ENCODE results near the gene SMS.

SMS gene

DNA sequence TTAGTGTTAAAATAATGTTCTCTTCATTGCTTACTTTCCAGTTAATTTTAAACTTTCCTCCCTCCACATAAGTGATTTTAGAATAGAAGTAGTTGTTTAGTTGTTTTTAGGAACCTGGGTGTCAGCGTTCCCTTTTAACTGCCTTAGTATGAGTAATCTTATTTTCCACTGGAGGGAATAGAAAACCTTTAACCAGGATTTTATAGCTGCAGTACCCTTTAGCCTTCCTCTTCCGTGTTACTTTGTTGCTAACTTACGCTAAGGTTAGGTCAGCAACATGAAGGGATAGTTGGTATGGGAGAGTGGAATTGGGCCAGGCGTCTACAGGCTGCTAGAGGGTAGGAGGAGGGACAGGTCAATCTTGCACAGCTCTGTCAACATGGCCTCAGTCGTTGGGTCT lies 31.5 kb downstream of the SMS start:
- no peak overlapping the region for H2AFZ ChIP-seq (ENCODE audit: low read depth, low read length, severe bottlenecking)
- H3K9me2 ChIP-seq (replicated peaks; ENCODE audit: insufficient read depth, low read length) = no peaks in the 10 kb centered on the region
- H3K27me3 ChIP-seq (ENCODE audit: low read length) = no peaks in the 10 kb centered on the region
- no peaks in the 10 kb centered on the region for H3K9me3 ChIP-seq (ENCODE audit: insufficient read depth, low read length)
- no peak overlapping the region for H3K27ac ChIP-seq (ENCODE audit: low read depth, low read length)
- H3K4me2 ChIP-seq (ENCODE audit: low read depth, low read length, poor library complexity, severe bottlenecking) = no peak overlapping the region
- H3K36me3 ChIP-seq (ENCODE audit: low read length) = no peaks in the 10 kb centered on the region
- no peaks in the 10 kb centered on the region for H3F3A ChIP-seq (ENCODE audit: insufficient read depth)
- no peaks in the 10 kb centered on the region for H3K79me2 ChIP-seq (ENCODE audit: insufficient read depth, low read length)
- no peak overlapping the region for H3K4me3 ChIP-seq (ENCODE audit: insufficient read depth, low read length, poor library complexity, severe bottlenecking)
- TF ChIP-seq, protein P1, sequence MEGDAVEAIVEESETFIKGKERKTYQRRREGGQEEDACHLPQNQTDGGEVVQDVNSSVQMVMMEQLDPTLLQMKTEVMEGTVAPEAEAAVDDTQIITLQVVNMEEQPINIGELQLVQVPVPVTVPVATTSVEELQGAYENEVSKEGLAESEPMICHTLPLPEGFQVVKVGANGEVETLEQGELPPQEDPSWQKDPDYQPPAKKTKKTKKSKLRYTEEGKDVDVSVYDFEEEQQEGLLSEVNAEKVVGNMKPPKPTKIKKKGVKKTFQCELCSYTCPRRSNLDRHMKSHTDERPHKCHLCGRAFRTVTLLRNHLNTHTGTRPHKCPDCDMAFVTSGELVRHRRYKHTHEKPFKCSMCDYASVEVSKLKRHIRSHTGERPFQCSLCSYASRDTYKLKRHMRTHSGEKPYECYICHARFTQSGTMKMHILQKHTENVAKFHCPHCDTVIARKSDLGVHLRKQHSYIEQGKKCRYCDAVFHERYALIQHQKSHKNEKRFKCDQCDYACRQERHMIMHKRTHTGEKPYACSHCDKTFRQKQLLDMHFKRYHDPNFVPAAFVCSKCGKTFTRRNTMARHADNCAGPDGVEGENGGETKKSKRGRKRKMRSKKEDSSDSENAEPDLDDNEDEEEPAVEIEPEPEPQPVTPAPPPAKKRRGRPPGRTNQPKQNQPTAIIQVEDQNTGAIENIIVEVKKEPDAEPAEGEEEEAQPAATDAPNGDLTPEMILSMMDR (IDR thresholded peaks at IDR 0.05; ENCODE audit: insufficient read depth, low read length, poor library complexity, severe bottlenecking) = no peak
- TF ChIP-seq EZH2phosphoT487 (conservative IDR thresholded peaks at IDR 0.05; ENCODE audit: low read length) = no peak
- H3K9ac ChIP-seq (ENCODE audit: low read length) = no peak overlapping the region
- H4K20me1 ChIP-seq (ENCODE audit: low read depth, low read length) = no peaks in the 10 kb centered on the region

DNA sequence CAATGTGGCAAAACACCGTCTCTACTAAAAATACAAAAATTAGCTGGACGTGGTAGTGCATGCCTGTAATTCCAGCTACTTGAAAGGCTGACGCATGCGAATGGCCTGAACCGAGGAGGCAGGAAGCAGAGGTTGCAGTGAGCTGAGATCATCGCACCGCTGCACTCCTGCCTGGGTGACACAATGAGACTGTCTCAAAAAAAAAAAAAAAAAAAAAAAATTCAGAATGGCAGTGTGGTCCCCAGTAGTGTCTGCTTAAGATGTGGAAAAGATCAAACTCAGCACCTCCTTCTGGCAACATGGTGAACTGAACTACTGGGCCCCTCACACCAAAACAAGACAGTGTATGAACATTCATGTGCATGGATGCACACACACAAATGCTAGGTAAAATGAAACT lies 32.2 kb downstream of the SMS start:
- H3K9me2 ChIP-seq (replicated peaks; ENCODE audit: insufficient read depth, low read length) = no peaks in the 10 kb centered on the region
- no peak overlapping the region for H2AFZ ChIP-seq (ENCODE audit: low read depth, low read length, severe bottlenecking)
- H3K27me3 ChIP-seq (ENCODE audit: low read length) = no peaks in the 10 kb centered on the region
- H3K4me2 ChIP-seq (ENCODE audit: low read depth, low read length, poor library complexity, severe bottlenecking) = no peak overlapping the region
- no peaks in the 10 kb centered on the region for H3K9me3 ChIP-seq (ENCODE audit: insufficient read depth, low read length)
- H3K9ac ChIP-seq (ENCODE audit: low read length) = no peak overlapping the region
- H3F3A ChIP-seq (ENCODE audit: insufficient read depth) = no peaks in the 10 kb centered on the region
- no peak overlapping the region for H3K27ac ChIP-seq (ENCODE audit: low read depth, low read length)
- H4K20me1 ChIP-seq (ENCODE audit: low read depth, low read length) = no peaks in the 10 kb centered on the region
- no peaks in the 10 kb centered on the region for H3K36me3 ChIP-seq (ENCODE audit: low read length)
- H3K79me2 ChIP-seq (ENCODE audit: insufficient read depth, low read length) = no peaks in the 10 kb centered on the region
- TF ChIP-seq, protein P1 (IDR thresholded peaks at IDR 0.05; ENCODE audit: insufficient read depth, low read length, poor library complexity, severe bottlenecking) = no peak
- no peak for TF ChIP-seq EZH2phosphoT487 (conservative IDR thresholded peaks at IDR 0.05; ENCODE audit: low read length)
- no peak overlapping the region for H3K4me3 ChIP-seq (ENCODE audit: insufficient read depth, low read length, poor library complexity, severe bottlenecking)

DNA sequence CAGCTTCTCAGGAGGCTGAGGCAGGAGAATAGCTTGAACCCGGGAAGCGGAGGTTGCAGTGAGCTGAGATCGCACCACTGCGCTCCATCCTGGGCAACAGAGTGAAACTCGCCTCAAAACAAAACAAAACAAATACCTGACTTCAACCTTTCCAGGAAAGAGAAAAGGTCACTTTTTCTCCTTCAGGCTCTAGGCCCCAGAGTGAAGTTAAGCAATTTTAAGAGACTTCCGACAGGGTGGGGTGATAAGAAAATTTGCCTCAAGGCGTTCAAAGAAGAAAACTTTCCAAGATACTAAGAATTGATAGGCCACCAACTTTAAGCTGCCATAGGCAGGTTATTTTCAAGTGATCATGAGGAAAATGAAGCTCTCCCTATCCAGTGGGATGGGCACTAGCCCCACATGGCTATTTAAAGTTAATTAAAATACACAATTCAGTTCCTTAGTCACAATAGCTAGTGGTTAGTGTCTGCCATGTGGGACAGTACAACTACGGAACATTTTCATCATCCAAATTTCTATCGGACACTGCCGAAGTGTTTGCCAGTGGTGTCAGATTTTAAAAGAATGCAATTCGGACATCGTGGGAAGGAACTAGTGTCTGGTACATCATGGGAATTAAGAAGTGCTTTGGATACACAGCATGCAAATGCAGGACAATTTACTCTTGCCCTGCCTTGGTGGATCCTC lies 33.0 kb downstream of the SMS start:
- Histone ChIP-seq H2AFZ (ENCODE audit: low read depth, low read length, severe bottlenecking) (no peak overlapping the region), H3K4me3 (ENCODE audit: insufficient read depth, low read length, poor library complexity, severe bottlenecking) (no peak overlapping the region), H3K27me3 (ENCODE audit: low read length) (no peaks in the 10 kb centered on the region), H3K36me3 (ENCODE audit: low read length) (no peaks in the 10 kb centered on the region), H3K79me2 (ENCODE audit: insufficient read depth, low read length) (no peaks in the 10 kb centered on the region), H3K9ac (ENCODE audit: low read length) (no peak overlapping the region), H3K27ac (ENCODE audit: low read depth, low read length) (no peak overlapping the region), H3K9me2 (replicated peaks; ENCODE audit: insufficient read depth, low read length) (no peaks in the 10 kb centered on the region), H3F3A (ENCODE audit: insufficient read depth) (no peaks in the 10 kb centered on the region), H3K4me2 (ENCODE audit: low read depth, low read length, poor library complexity, severe bottlenecking) (no peak overlapping the region), H4K20me1 (ENCODE audit: low read depth, low read length) (no peaks in the 10 kb centered on the region), H3K9me3 (ENCODE audit: insufficient read depth, low read length) (no peaks in the 10 kb centered on the region)
- TF ChIP-seq, protein P1 (IDR thresholded peaks at IDR 0.05; ENCODE audit: insufficient read depth, low read length, poor library complexity, severe bottlenecking) = no peak
- TF ChIP-seq EZH2phosphoT487 (conservative IDR thresholded peaks at IDR 0.05; ENCODE audit: low read length) = no peak
